GM12873 (cell line): ENCODE results near the gene KAZN.

Source experiments
- TF ChIP-seq, protein P1 (sequence below): IDR thresholded peaks from 2 replicates; pipeline ENCODE4 v1.5.1; 2012; ENCODE audit warnings: low read depth, mild to moderate bottlenecking, moderate library complexity, low read length, control low read depth; ENCODE audit not compliant: insufficient read depth; ENCODE audit errors: missing control alignments

Gene KAZN

DNA sequence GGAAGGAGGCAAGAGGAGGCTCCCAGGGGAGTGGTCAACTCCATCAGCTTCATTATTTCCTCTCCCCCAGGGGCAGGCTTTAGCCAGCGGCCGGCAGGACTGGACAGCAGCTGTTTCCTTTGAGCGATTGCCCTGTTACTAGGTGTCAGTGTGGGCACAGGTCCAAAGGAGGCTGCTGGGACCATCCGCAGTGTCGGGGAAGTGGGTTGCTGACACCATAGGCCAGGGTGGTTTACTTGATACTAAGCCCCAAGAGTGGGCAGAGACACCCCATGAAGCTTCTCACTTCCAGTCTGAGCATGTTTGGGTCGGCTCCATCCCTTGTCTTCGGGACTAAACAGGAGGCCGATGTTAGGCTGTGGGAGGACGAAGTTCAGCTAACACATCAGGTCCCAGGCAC is 63.6 kb downstream of the KAZN start:
- TF ChIP-seq, protein P1, sequence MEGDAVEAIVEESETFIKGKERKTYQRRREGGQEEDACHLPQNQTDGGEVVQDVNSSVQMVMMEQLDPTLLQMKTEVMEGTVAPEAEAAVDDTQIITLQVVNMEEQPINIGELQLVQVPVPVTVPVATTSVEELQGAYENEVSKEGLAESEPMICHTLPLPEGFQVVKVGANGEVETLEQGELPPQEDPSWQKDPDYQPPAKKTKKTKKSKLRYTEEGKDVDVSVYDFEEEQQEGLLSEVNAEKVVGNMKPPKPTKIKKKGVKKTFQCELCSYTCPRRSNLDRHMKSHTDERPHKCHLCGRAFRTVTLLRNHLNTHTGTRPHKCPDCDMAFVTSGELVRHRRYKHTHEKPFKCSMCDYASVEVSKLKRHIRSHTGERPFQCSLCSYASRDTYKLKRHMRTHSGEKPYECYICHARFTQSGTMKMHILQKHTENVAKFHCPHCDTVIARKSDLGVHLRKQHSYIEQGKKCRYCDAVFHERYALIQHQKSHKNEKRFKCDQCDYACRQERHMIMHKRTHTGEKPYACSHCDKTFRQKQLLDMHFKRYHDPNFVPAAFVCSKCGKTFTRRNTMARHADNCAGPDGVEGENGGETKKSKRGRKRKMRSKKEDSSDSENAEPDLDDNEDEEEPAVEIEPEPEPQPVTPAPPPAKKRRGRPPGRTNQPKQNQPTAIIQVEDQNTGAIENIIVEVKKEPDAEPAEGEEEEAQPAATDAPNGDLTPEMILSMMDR, result no peak

DNA sequence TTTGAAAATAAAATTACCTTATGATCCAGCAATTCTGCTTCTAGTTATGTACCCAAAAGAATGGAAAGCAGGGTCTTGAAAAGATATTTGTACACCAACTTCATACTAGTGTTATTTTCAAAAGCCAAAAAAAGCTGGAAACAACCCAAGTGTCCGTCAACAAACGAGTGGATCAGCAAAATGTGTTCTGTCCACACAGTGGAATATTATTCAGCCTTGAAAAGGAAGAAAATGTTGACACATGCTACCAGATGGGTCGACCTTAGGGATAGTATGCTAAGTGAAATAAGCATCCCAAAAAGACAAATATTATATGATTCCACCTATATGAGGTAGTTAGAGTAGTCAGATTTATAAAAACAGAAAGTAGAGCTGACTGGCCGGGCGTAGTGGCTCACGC is 65.3 kb downstream of the KAZN start:
- TF ChIP-seq, protein P1, result no peak

DNA sequence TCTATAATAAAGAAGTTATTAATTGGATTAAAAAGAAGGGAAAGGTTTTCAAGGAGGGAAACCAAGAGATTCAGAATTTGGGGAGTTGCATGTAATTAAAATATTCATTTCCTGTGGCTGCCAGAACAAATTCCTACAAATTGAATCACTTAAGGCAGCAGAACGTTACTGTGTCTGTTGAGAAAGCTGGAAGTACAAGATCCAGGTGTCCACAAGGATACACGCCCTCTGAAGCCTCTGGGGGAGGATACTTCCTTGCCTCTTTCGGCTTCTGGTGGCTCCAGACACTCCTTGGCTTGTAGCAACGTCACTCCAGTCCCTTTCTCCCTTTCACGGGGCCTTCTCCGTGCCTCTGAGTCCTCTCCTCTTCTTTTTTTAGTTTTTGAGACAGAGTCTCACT is 67.9 kb downstream of the KAZN start:
- TF ChIP-seq, protein P1, result no peak

DNA sequence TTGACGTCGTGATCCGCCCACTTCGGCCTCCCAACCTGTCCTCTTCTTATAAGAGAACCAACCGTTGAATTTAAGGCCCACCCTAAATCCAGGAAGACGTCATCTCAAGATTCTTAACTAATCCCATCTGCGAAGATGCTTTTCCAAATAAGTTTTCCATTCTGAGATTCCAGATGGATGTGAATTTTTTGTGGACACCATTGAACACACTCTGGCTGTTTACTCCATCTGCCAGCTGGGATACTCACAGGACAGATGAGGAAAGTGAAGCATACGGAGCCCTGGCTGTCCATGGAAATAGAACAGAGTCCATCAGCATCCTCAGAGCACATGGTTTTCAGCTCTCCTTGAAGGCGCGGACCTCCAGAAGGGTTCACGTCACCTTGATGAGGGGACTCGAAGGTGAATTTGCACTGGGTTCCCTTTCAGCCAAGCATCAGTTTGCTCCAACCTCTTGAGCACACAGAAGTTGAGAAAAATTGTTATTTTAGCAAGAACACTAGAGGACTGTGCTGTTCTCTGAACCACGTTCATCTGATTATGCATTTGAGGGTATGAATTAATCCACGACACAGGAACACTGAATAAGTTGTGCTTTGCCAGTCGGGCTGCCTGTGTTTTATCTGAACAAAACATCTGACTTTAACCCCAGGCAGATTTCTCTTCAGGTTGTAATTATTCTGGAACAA is 68.6 kb downstream of the KAZN start:
- TF ChIP-seq, protein P1, result no peak

DNA sequence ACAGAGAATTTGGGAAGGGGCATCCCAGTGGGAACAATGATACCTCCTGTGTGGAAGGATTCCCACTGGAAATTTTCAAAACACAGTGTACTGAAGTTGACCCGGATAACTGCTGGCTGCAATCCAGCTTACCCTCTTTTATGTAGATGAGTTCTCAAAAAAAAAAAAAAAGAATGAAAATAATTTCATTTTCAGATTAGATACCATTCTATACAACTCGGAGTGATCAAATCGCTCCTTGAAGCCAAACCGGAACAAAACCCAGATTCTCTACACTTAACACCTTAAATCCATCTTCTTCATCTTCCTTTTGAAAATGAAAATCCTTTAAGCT is 69.1 kb downstream of the KAZN start:
- TF ChIP-seq, protein P1, result no peak

DNA sequence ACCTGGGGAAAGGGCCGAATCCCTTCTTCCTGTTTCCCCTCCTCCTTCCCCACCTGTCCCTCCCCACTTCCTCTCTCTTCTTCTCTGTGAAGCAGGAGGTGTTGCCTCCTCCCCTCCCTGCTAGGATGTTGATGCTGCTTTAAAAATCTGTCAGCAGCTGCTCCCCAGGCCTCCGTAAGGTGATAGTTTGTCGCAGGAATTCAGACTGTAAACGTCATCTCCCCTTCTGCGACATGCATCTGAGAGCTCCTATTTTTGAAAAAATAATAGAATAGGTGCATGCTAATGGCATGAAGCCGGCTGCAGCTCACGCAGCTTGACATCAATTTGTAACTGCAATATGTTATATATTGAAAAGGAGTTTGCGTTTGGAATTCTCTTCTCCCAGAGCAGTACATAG is 70.1 kb downstream of the KAZN start:
- TF ChIP-seq, protein P1, result no peak

DNA sequence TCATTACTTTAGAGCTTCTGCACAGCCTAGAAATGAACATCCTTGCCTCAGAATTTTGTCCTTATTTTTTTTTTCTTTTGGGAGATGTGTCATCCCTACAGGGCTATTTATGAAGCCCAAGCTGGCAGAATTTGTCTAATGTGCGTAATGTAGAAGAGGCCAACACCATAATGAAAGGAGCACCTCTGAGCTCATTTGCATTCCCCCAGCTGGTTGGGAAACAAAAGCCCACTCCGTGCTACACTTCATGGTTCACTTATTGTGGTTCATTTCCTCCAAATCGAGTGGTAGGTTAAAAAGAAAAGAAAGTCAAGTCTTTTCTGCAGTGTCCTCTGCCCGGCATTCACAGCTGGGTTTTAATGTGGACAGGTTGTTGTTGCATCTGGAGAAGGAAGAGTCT is 73.5 kb downstream of the KAZN start:
- TF ChIP-seq, protein P1, result no peak
